Measurements from ENCODE around the gene TESPA1. TPM values are rescaled to one million over a fixed set of nuclear protein-coding genes. Genes with fewer than 3 reads are reported as not detected.

The TESPA1 gene
- total RNA-seq, 1 experiment from 2014 or later: not detected

DNA sequence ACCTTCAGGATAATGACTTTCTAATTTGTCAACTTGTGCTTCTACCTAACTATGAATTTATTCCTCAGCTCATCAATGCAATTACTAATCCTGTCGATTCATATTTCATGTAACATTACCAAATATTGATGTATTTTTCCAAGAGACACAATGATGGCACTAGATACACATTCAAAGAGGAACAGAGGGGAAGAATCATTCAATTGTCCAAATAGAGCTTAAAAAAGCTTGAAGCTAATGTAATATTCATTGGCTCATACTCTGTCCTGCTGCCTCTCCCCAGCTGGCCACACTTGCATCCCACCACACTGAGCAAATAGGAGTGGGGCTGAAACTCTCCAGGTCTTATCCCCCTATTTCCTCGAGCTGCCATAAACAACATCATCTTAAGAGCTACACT lies 9.3 kb downstream of the TESPA1 start:
- Histone ChIP-seq H3F3A (ENCODE audit: insufficient read depth, low read depth) (no peaks in the 10 kb centered on the region), H3K9me2 (ENCODE audit: insufficient read depth) (no peaks in the 10 kb centered on the region), H3K79me2 (ENCODE audit: low read depth) (no peaks in the 10 kb centered on the region), H3K4me3 (no peak overlapping the region), H3K36me3 (ENCODE audit: low read depth) (no peaks in the 10 kb centered on the region), H3K9me3 (ENCODE audit: insufficient read depth, low read depth) (no peaks in the 10 kb centered on the region), H3K4me1 (replicated peaks; ENCODE audit: insufficient read depth) (no peaks in the 10 kb centered on the region), H3K27ac (no peak overlapping the region), H3K4me2 (no peak overlapping the region), H4K20me1 (ENCODE audit: insufficient read depth) (no peaks in the 10 kb centered on the region), H3K27me3 (ENCODE audit: insufficient read depth, low read depth) (peaks cover 91% of the 10 kb centered on the region), H2AFZ (no peak overlapping the region)
- CTCF ChIA-PET: no interaction called here
- POLR2A ChIA-PET (ENCODE audit: unreplicated experiment): interaction anchor here (0.7 kb wide), 1 partner anchor 73 kb away, joined by 4 read pairs; no protein-coding TSS in a partner anchor
- TF ChIP-seq, protein P1, sequence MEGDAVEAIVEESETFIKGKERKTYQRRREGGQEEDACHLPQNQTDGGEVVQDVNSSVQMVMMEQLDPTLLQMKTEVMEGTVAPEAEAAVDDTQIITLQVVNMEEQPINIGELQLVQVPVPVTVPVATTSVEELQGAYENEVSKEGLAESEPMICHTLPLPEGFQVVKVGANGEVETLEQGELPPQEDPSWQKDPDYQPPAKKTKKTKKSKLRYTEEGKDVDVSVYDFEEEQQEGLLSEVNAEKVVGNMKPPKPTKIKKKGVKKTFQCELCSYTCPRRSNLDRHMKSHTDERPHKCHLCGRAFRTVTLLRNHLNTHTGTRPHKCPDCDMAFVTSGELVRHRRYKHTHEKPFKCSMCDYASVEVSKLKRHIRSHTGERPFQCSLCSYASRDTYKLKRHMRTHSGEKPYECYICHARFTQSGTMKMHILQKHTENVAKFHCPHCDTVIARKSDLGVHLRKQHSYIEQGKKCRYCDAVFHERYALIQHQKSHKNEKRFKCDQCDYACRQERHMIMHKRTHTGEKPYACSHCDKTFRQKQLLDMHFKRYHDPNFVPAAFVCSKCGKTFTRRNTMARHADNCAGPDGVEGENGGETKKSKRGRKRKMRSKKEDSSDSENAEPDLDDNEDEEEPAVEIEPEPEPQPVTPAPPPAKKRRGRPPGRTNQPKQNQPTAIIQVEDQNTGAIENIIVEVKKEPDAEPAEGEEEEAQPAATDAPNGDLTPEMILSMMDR (conservative IDR thresholded peaks at IDR 0.05): no peak
- TF ChIP-seq EZH2 (IDR thresholded peaks at IDR 0.05; ENCODE audit: low read depth): no peak
- DNase-seq: no peak
- intact Hi-C loops (cut with micrococcal nuclease; ENCODE audit: unreplicated experiment): no loop called here
- no TSS peak for BruUV-seq (replicated peaks)

DNA sequence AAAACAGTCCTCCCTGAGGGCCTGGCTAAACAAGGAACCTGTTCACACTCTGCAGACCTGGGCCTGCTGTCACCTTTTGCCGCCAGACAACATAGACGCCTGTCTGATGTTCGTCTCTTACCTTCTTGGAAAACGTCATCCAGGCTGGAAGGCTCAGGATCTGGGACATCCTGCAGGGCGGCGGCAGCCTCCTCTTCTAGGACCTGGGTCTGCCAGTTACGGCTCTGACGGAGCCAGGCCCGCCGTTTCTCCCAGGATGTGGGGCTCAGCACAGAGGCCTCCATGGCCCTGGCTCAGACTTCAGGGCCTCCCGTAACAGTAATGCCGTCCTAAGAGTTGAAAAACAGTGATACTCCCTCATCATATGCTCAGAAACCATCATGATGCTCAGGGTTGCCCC lies 10.3 kb downstream of the TESPA1 start:
- intact Hi-C loops (cut with micrococcal nuclease; ENCODE audit: unreplicated experiment): no loop called here
- Histone ChIP-seq H3K27ac (no peak overlapping the region), H3K36me3 (ENCODE audit: low read depth) (no peaks in the 10 kb centered on the region), H2AFZ (no peak overlapping the region), H3F3A (ENCODE audit: insufficient read depth, low read depth) (no peaks in the 10 kb centered on the region), H3K4me1 (replicated peaks; ENCODE audit: insufficient read depth) (no peaks in the 10 kb centered on the region), H3K4me2 (no peak overlapping the region), H3K4me3 (no peak overlapping the region), H3K9me3 (ENCODE audit: insufficient read depth, low read depth) (no peaks in the 10 kb centered on the region), H4K20me1 (ENCODE audit: insufficient read depth) (no peaks in the 10 kb centered on the region), H3K9me2 (ENCODE audit: insufficient read depth) (no peaks in the 10 kb centered on the region), H3K27me3 (ENCODE audit: insufficient read depth, low read depth) (peaks cover 81% of the 10 kb centered on the region), H3K79me2 (ENCODE audit: low read depth) (no peaks in the 10 kb centered on the region)
- TF ChIP-seq, protein P1 (conservative IDR thresholded peaks at IDR 0.05): no peak
- TF ChIP-seq EZH2 (IDR thresholded peaks at IDR 0.05; ENCODE audit: low read depth): no peak
- ChIA-PET CTCF (interaction anchor here (0.7 to 1.0 kb wide), 2 partner anchors 19 to 922 kb away, joined by 3 read pairs; no protein-coding TSS in a partner anchor), POLR2A (ENCODE audit: unreplicated experiment) (no interaction called here)
- no peak for DNase-seq
- no TSS peak for BruUV-seq (replicated peaks)

DNA sequence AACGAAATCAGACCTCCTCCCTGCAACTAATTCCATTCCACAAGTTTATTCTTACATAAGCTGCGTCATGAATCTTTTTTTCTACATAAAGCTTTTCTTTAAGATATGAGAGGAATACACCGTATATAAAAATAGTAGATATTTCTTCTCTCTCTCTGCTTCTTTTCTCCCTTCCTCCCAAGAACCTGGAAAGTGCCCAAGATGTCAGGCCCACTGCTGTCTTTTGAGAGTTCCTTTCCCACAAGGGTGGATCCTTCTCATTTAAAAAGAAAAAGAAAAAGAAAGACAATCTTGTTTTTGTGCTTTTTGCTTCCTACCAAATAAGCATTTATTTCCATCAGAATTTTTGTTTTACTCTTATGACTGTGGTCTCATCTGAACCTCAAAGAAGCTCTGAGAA lies 11.0 kb downstream of the TESPA1 start:
- H3K4me2 ChIP-seq: no peak overlapping the region
- H4K20me1 ChIP-seq (ENCODE audit: insufficient read depth): no peaks in the 10 kb centered on the region
- no peaks in the 10 kb centered on the region for H3F3A ChIP-seq (ENCODE audit: insufficient read depth, low read depth)
- no peak overlapping the region for H2AFZ ChIP-seq
- ChIA-PET POLR2A (ENCODE audit: unreplicated experiment) (no interaction called here), CTCF (no interaction called here)
- no peak overlapping the region for H3K27ac ChIP-seq
- DNase-seq: no peak
- H3K36me3 ChIP-seq (ENCODE audit: low read depth): no peaks in the 10 kb centered on the region
- no peaks in the 10 kb centered on the region for H3K9me2 ChIP-seq (ENCODE audit: insufficient read depth)
- H3K4me1 ChIP-seq (replicated peaks; ENCODE audit: insufficient read depth): no peaks in the 10 kb centered on the region
- H3K4me3 ChIP-seq: no peak overlapping the region
- no peaks in the 10 kb centered on the region for H3K9me3 ChIP-seq (ENCODE audit: insufficient read depth, low read depth)
- BruUV-seq (replicated peaks): no TSS peak
- intact Hi-C loops (cut with micrococcal nuclease; ENCODE audit: unreplicated experiment): no loop called here
- peaks cover 74% of the 10 kb centered on the region for H3K27me3 ChIP-seq (ENCODE audit: insufficient read depth, low read depth)
- TF ChIP-seq, protein P1 (conservative IDR thresholded peaks at IDR 0.05): no peak
- TF ChIP-seq EZH2 (IDR thresholded peaks at IDR 0.05; ENCODE audit: low read depth): no peak
- H3K79me2 ChIP-seq (ENCODE audit: low read depth): no peaks in the 10 kb centered on the region
